H1 (cell line): ENCODE results near the gene SMCHD1. TPM values are rescaled to one million over a fixed set of nuclear protein-coding genes. Genes with fewer than 3 reads are reported as not detected.

ENCODE experiments used
- CTCF ChIA-PET: fragments of 300-600 bp; sonication (Branson Sonifier 250); formaldehyde crosslinking; loops from one replicate; lab custom pipeline; 2021; ENCODE audit not compliant: partially characterized antibody; lab: Charles Lee
- POLR2A ChIA-PET: fragments of 300-600 bp; sonication (Branson Sonifier 250); formaldehyde crosslinking; loops from one replicate; lab custom pipeline; 2021; ENCODE audit warnings: inconsistent platforms; ENCODE audit not compliant: partially characterized antibody; lab: Charles Lee
- DNase-seq, 2 experiments: peaks; one replicate each; pipeline versions ENCODE4 v3.0.0 to v3.0.0-alpha.2; 2010 to 2022; ENCODE audit warnings: low spot score in 2 of 2, low read depth in 1 of 2, mixed read lengths in 1 of 2
- FAIRE-seq: peaks from 2 replicates; lab custom pipeline; 2011; peaks lifted over from hg19 to GRCh38; lab: Jason Lieb, UNC
- H2AFZ ChIP-seq: 2 replicates; pipeline ENCODE4 v1.8.1; 2012; ENCODE audit warnings: low read length, inconsistent platforms
- H2AK5ac ChIP-seq: 2 replicates; pipeline ENCODE4 v1.6.1; 2013; ENCODE audit warnings: low read depth, low read length
- H2BK120ac ChIP-seq: replicated peaks from 2 replicates; pipeline ENCODE3; 2013; ENCODE audit warnings: low read depth, low read length, inconsistent platforms
- H2BK12ac ChIP-seq: 2 replicates; pipeline ENCODE4 v1.6.1; 2013; ENCODE audit warnings: low read depth, low read length
- H2BK15ac ChIP-seq: 2 replicates; pipeline ENCODE4 v1.6.1; 2013; ENCODE audit warnings: low read length
- H2BK20ac ChIP-seq: 2 replicates; pipeline ENCODE4 v1.6.1; 2013; ENCODE audit warnings: low read length
- H2BK5ac ChIP-seq: 2 replicates; pipeline ENCODE4 v1.6.1; 2013; ENCODE audit warnings: low read depth, low read length
- H3K14ac ChIP-seq: 2 replicates; pipeline ENCODE4 v1.6.1; 2013; ENCODE audit warnings: inconsistent platforms; ENCODE audit not compliant: insufficient read length
- H3K18ac ChIP-seq: 2 replicates; pipeline ENCODE4 v1.6.1; 2013; ENCODE audit warnings: low read length; ENCODE audit errors: extremely low read depth
- H3K23ac ChIP-seq: 2 replicates; pipeline ENCODE4 v1.6.1; 2013; ENCODE audit warnings: inconsistent platforms; ENCODE audit not compliant: insufficient read length
- H3K23me2 ChIP-seq: 2 replicates; pipeline ENCODE4 v1.6.1; 2013; ENCODE audit warnings: low read depth, low read length
- H3K27ac ChIP-seq: 2 replicates; pipeline ENCODE4 v1.6.1; 2011; ENCODE audit warnings: low read depth, low read length, inconsistent platforms
- H3K27me3 ChIP-seq, 4 experiments: replicated peaks in 1 of 4; 1 replicate in 1 of 4; 2 replicates in 3 of 4; pipeline versions ENCODE4 v1.6.1 to v1.8.1; 2011 to 2013; ENCODE audit warnings: low read length in 3 of 4, mild to moderate bottlenecking in 3 of 4, inconsistent platforms in 2 of 4, mixed read lengths in 2 of 4, moderate library complexity in 1 of 4; ENCODE audit not compliant: control insufficient read depth in 3 of 4, insufficient read depth in 3 of 4; ENCODE audit errors: extremely low read depth in 1 of 4
- H3K36me3 ChIP-seq, 4 experiments: 2 replicates each; pipeline versions ENCODE4 v1.6.1 to v1.8.1; 2011 to 2013; ENCODE audit warnings: mild to moderate bottlenecking in 4 of 4, low read length in 3 of 4, moderate library complexity in 2 of 4, control low read depth in 1 of 4, inconsistent platforms in 1 of 4; ENCODE audit not compliant: insufficient read depth in 4 of 4, control insufficient read depth in 2 of 4
- H3K4ac ChIP-seq: replicated peaks from 2 replicates; pipeline ENCODE3; 2013; ENCODE audit warnings: low read length, low read depth, mixed read lengths, inconsistent platforms; ENCODE audit not compliant: insufficient read length
- H3K4me1 ChIP-seq, 4 experiments: replicated peaks in 1 of 4; 1 replicate in 1 of 4; 2 replicates in 3 of 4; pipeline versions ENCODE4 v1.6.1 to v1.8.1; 2011 to 2013; ENCODE audit warnings: low read length in 3 of 4, inconsistent platforms in 2 of 4, mixed read lengths in 1 of 4; ENCODE audit not compliant: insufficient read depth in 4 of 4, control insufficient read depth in 3 of 4
- H3K4me2 ChIP-seq, 2 experiments: 2 replicates each; pipeline versions ENCODE4 v1.6.1 to v1.8.1; 2011 to 2013; ENCODE audit warnings: low read depth in 2 of 2, low read length in 2 of 2, control low read depth in 1 of 2, inconsistent platforms in 1 of 2, mild to moderate bottlenecking in 1 of 2; ENCODE audit not compliant: insufficient read depth in 1 of 2
- H3K4me3 ChIP-seq, 4 experiments: fragments of 200-600, 300-600 bp in 1 of 4; sonication (generic), shearing (Covaris generic), sonication (Bioruptor Twin) in 1 of 4; 2 replicates each; pipeline versions ENCODE4 v1.5.1 to v1.8.1; 2011 to 2016; ENCODE audit warnings: low read length in 4 of 4, low read depth in 3 of 4, control low read depth in 2 of 4, inconsistent platforms in 2 of 4, mild to moderate bottlenecking in 2 of 4, mixed read lengths in 1 of 4, moderate library complexity in 1 of 4; ENCODE audit not compliant: insufficient read depth in 2 of 4; ENCODE audit errors: extremely low read depth in 1 of 4
- H3K56ac ChIP-seq: replicated peaks from 2 replicates; pipeline ENCODE3; 2013; ENCODE audit warnings: low read depth, mild to moderate bottlenecking, mixed read lengths, low read length, inconsistent platforms; ENCODE audit not compliant: insufficient read length
- H3K79me1 ChIP-seq: 2 replicates; pipeline ENCODE4 v1.6.1; 2013; ENCODE audit warnings: low read depth, low read length, control low read depth
- H3K79me2 ChIP-seq, 2 experiments: 2 replicates each; pipeline versions ENCODE4 v1.6.1 to v1.8.1; 2012 to 2013; ENCODE audit warnings: low read length in 2 of 2, mild to moderate bottlenecking in 2 of 2, inconsistent platforms in 1 of 2; ENCODE audit not compliant: insufficient read depth in 2 of 2, control insufficient read depth in 1 of 2
- H3K9ac ChIP-seq, 4 experiments: replicated peaks in 1 of 4; 1 replicate in 1 of 4; 2 replicates in 3 of 4; pipeline versions ENCODE4 v1.6.1 to v1.8.1; 2011 to 2013; ENCODE audit warnings: low read depth in 3 of 4, low read length in 3 of 4, control low read depth in 2 of 4, mild to moderate bottlenecking in 2 of 4, moderate library complexity in 2 of 4, inconsistent platforms in 1 of 4; ENCODE audit errors: extremely low read depth in 1 of 4
- H3K9me3 ChIP-seq, 2 experiments: 2 replicates each; pipeline versions ENCODE4 v1.6.1 to v1.8.1; 2012 to 2013; ENCODE audit warnings: mild to moderate bottlenecking in 2 of 2, moderate library complexity in 2 of 2, control low read depth in 1 of 2, inconsistent platforms in 1 of 2, low read depth in 1 of 2, low read length in 1 of 2, mixed read lengths in 1 of 2; ENCODE audit not compliant: insufficient read depth in 2 of 2
- H4K20me1 ChIP-seq, 2 experiments: replicated peaks in 1 of 2; 2 replicates each; pipeline versions ENCODE3 to v1.8.1; 2011 to 2013; ENCODE audit warnings: inconsistent platforms in 2 of 2, low read length in 2 of 2, mild to moderate bottlenecking in 1 of 2; ENCODE audit not compliant: insufficient read depth in 2 of 2, control insufficient read depth in 1 of 2
- H4K5ac ChIP-seq: 2 replicates; pipeline ENCODE4 v1.6.1; 2013; ENCODE audit warnings: low read length, low read depth, mixed read lengths, inconsistent platforms; ENCODE audit not compliant: insufficient read length
- H4K8ac ChIP-seq: 2 replicates; pipeline ENCODE4 v1.8.0; 2013; ENCODE audit warnings: mild to moderate bottlenecking, moderate library complexity, low read length, inconsistent platforms; ENCODE audit not compliant: insufficient read depth; ENCODE audit errors: extremely low read depth
- H4K91ac ChIP-seq: replicated peaks from 2 replicates; pipeline ENCODE3; 2013; ENCODE audit warnings: low read length, mixed read lengths, inconsistent platforms; ENCODE audit not compliant: insufficient read length
- CEBPB ChIP-seq: IDR thresholded peaks from 2 replicates; pipeline ENCODE4 v1.6.1; 2012; ENCODE audit warnings: low read depth, low read length
- GTF2F1 ChIP-seq: IDR thresholded peaks from 2 replicates; pipeline ENCODE4 v1.6.1; 2012; ENCODE audit warnings: low read depth, low read length, improper control_type of control experiment, borderline replicate concordance
- KDM1A ChIP-seq: fragments of 200-600, 300-600 bp; sonication (generic); IDR thresholded peaks from 2 replicates; pipeline ENCODE4 v1.7.1; 2016; ENCODE audit warnings: mild to moderate bottlenecking, low read length, borderline replicate concordance
- NANOG ChIP-seq: IDR thresholded peaks from 2 replicates; pipeline ENCODE4 v1.6.1; 2011; ENCODE audit warnings: low read length, low read depth, mild to moderate bottlenecking, inconsistent platforms; ENCODE audit not compliant: insufficient read depth, poor library complexity, severe bottlenecking
- POLR2AphosphoS5 ChIP-seq: IDR thresholded peaks from 2 replicates; pipeline ENCODE4 v1.6.1; 2011; ENCODE audit warnings: low read depth, low read length
- POU5F1 ChIP-seq: IDR thresholded peaks from 2 replicates; pipeline ENCODE4 v1.6.1; 2011; ENCODE audit warnings: low read depth, mild to moderate bottlenecking, low read length, moderate library complexity
- TAF7 ChIP-seq: optimal IDR thresholded peaks from 2 replicates; pipeline ENCODE3; 2011; ENCODE audit warnings: low read depth, mild to moderate bottlenecking, inconsistent platforms, low read length, moderate library complexity, borderline replicate concordance
- TBP ChIP-seq: IDR thresholded peaks from 2 replicates; pipeline ENCODE4 v1.6.1; 2011; ENCODE audit warnings: low read depth, low read length, improper control_type of control experiment
- TEAD4 ChIP-seq: IDR thresholded peaks from 2 replicates; pipeline ENCODE4 v1.6.1; 2012; ENCODE audit warnings: low read depth, low read length, inconsistent platforms, mixed read lengths
- WGBS, 2 experiments: shearing (Covaris generic) in 1 of 2; methylation state at CpG; one replicate each; pipeline versions ENCODE4 v1.1.6 to v1.1.7; 2013 to 2015; ENCODE audit warnings: low lambda C conversion rate in 2 of 2, mixed read lengths in 2 of 2, inconsistent platforms in 1 of 2, low coverage in 1 of 2, missing lambda C conversion rate in 1 of 2; ENCODE audit not compliant: insufficient replicate concordance in 2 of 2, insufficient coverage in 1 of 2, insufficient read length in 1 of 2; ENCODE audit errors: extremely low coverage in 1 of 2, missing lambda C conversion rate in 1 of 2; 5-methylcytosine and 5-hydroxymethylcytosine counted together
- polyA plus RNA-seq, 7 experiments: library from polyadenylated mRNA; depleted of rRNA in 3 of 7; stranded (reverse) in 5 of 7; unstranded in 2 of 7; fragments of >200 nt in 5 of 7; fragments of 200-250 nt in 2 of 7; gene quantifications; 1 replicate in 5 of 7; 2 replicates in 1 of 7; 4 replicates in 1 of 7; pipeline versions ENCODE4 v1.2.1 to v1.2.3, GENCODE V29; 2011 to 2013; ENCODE audit warnings: missing spikeins in 2 of 7, mixed read lengths in 2 of 7
- total RNA-seq: library from RNA; stranded (reverse); fragmentation: NEBNext Ultra II Directional; extraction: Animal tissue kit (Norgen Biotek cat#: 25700); gene quantifications from 2 replicates; pipeline ENCODE4 v1.2.1, GENCODE V29; 2021

The SMCHD1 gene
- total and polyA plus RNA-seq, 2 of the 8 experiments (the other 6 are each of a cell fraction or from before 2014, with no cell fraction given), result 9.3 to 32.0 TPM

DNA sequence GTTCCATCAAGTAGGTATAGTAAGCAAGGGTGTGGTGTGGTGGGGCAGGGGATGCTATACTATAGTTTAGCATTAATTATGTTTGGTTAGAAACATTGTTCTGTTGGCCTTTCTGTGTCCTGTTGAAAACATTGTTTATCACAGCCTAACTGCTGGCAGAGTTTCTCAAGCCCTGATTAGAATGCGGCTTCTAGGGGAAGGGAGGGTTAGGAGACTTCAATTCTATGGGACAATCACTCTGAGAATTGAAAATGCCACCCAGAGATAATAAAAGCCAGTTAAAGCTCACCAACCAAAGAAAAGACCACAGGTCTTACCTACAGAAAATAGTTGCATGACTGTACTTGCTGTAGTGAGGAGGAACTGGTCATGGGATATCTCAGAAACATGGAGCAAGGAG, 19.9 kb upstream of the SMCHD1 start:
- Histone ChIP-seq H3K18ac (no peak overlapping the region), H4K5ac (no peak overlapping the region), H2BK20ac (no peak overlapping the region), H2BK12ac (no peak overlapping the region), H3K9ac (no peak overlapping the region), H3K4me3 (no peak overlapping the region), H3K9me3 (no peaks in the 10 kb centered on the region; a peak in 1 of 4 replicates), H4K91ac (no peak overlapping the region), H4K8ac (no peak overlapping the region), H3K27ac (no peak overlapping the region), H3K27me3 (no peaks in the 10 kb centered on the region), H2BK5ac (no peak overlapping the region), H3K4me1 (no peaks in the 10 kb centered on the region), H3K23ac (no peak overlapping the region), H3K14ac (no peak overlapping the region), H3K56ac (no peak overlapping the region), H3K23me2 (no peaks in the 10 kb centered on the region), H3K4ac (no peak overlapping the region), H2BK120ac (no peak overlapping the region), H3K79me1 (no peaks in the 10 kb centered on the region), H3K79me2 (no peaks in the 10 kb centered on the region), H2AK5ac (no peak overlapping the region), H3K36me3 (no peaks in the 10 kb centered on the region), H2AFZ (no peak overlapping the region), H2BK15ac (no peak overlapping the region), H3K4me2 (no peak overlapping the region), H4K20me1 (no peaks in the 10 kb centered on the region)
- WGBS, 2 experiments, result 100% methylated on average over 1 of the region's 1 CpG; no CpG with 5 or more reads in 1 of the 2 experiments
- FAIRE-seq, result no peak
- DNase-seq, result no peak
- ChIA-PET CTCF (interaction anchor here (0.6 kb wide), 1 partner anchor 188 kb away, joined by 3 read pairs; no protein-coding TSS in a partner anchor), POLR2A (no interaction called here)
- TF ChIP-seq TEAD4, result no peak
- TF ChIP-seq GTF2F1, result no peak
- TF ChIP-seq TAF7, result no peak
- no peak for TF ChIP-seq POU5F1
- no peak for TF ChIP-seq CEBPB
- TF ChIP-seq KDM1A, result no peak
- TF ChIP-seq TBP, result no peak
- TF ChIP-seq NANOG, result no peak
- no peak for TF ChIP-seq POLR2AphosphoS5
